H9 (cell line): ENCODE measurements around the gene MAP7. TPM values are rescaled to one million over a fixed set of nuclear protein-coding genes. Genes with fewer than 3 reads are reported as not detected.

Source experiments
- DNase-seq: peaks from one replicate; pipeline ENCODE4 v3.0.0-alpha.2; 2017
- H2AFZ ChIP-seq: one replicate; pipeline ENCODE4 v1.6.1; 2013; ENCODE audit warnings: mild to moderate bottlenecking, low read length, control low read depth, moderate library complexity
- H2AK5ac ChIP-seq: 2 replicates; pipeline ENCODE4 v1.6.1; 2013; ENCODE audit warnings: low read length, control low read depth, mixed read lengths; ENCODE audit not compliant: insufficient read length
- H2BK120ac ChIP-seq: one replicate; pipeline ENCODE4 v1.6.1; 2013; ENCODE audit warnings: low read depth, mild to moderate bottlenecking, low read length, control low read depth, inconsistent platforms; ENCODE audit not compliant: poor library complexity, severe bottlenecking
- H2BK12ac ChIP-seq: 2 replicates; pipeline ENCODE4 v1.6.1; 2013; ENCODE audit warnings: low read length, control low read depth, mixed read lengths, low read depth; ENCODE audit not compliant: insufficient read length
- H2BK15ac ChIP-seq: 2 replicates; pipeline ENCODE4 v1.6.1; 2013; ENCODE audit warnings: low read depth, low read length, control low read depth
- H2BK20ac ChIP-seq: one replicate; pipeline ENCODE4 v1.6.1; 2013; ENCODE audit warnings: low read depth, mild to moderate bottlenecking, low read length, control low read depth, inconsistent platforms; ENCODE audit not compliant: poor library complexity, severe bottlenecking
- H2BK5ac ChIP-seq: 2 replicates; pipeline ENCODE4 v1.6.1; 2013; ENCODE audit warnings: low read length, control low read depth, mixed read lengths; ENCODE audit not compliant: insufficient read length
- H3K14ac ChIP-seq: 2 replicates; pipeline ENCODE4 v1.6.1; 2013; ENCODE audit warnings: low read length, control low read depth; ENCODE audit not compliant: insufficient read depth
- H3K18ac ChIP-seq: 2 replicates; pipeline ENCODE4 v1.6.1; 2013; ENCODE audit warnings: low read depth, mild to moderate bottlenecking, mixed read lengths, low read length, control low read depth; ENCODE audit not compliant: insufficient read length
- H3K23ac ChIP-seq: 2 replicates; pipeline ENCODE4 v1.6.1; 2013; ENCODE audit warnings: low read length, control low read depth, mixed read lengths, low read depth; ENCODE audit not compliant: insufficient read length
- H3K23me2 ChIP-seq: 2 replicates; pipeline ENCODE4 v1.6.1; 2013; ENCODE audit warnings: low read depth, mild to moderate bottlenecking, mixed read lengths, low read length, control low read depth; ENCODE audit not compliant: insufficient read length, poor library complexity, severe bottlenecking
- H3K27ac ChIP-seq: 2 replicates; pipeline ENCODE4 v1.5.1; 2013; ENCODE audit warnings: low read length, control low read depth, mixed read lengths, low read depth; ENCODE audit not compliant: insufficient read length
- H3K27me3 ChIP-seq: 2 replicates; pipeline ENCODE4 v1.6.1; 2013; ENCODE audit warnings: low read length, control low read depth, inconsistent platforms; ENCODE audit not compliant: insufficient read depth
- H3K4ac ChIP-seq: 2 replicates; pipeline ENCODE4 v1.6.1; 2013; ENCODE audit warnings: low read depth, mild to moderate bottlenecking, control low read depth, inconsistent platforms, low read length, moderate library complexity
- H3K4me1 ChIP-seq: 2 replicates; pipeline ENCODE4 v1.6.1; 2013; ENCODE audit warnings: low read length, control low read depth, inconsistent platforms; ENCODE audit not compliant: insufficient read depth
- H3K4me2 ChIP-seq: 2 replicates; pipeline ENCODE4 v1.6.1; 2013; ENCODE audit warnings: low read length, control low read depth, mixed read lengths; ENCODE audit not compliant: insufficient read length, insufficient read depth
- H3K56ac ChIP-seq: 2 replicates; pipeline ENCODE4 v1.6.1; 2013; ENCODE audit warnings: low read depth, mild to moderate bottlenecking, mixed read lengths, low read length, control low read depth; ENCODE audit not compliant: insufficient read length
- H3K79me1 ChIP-seq: 2 replicates; pipeline ENCODE4 v1.6.1; 2013; ENCODE audit warnings: low read depth, mild to moderate bottlenecking, moderate library complexity, low read length, control low read depth, inconsistent platforms; ENCODE audit not compliant: insufficient read depth, poor library complexity, severe bottlenecking
- H3K79me2 ChIP-seq: 2 replicates; pipeline ENCODE4 v1.6.1; 2013; ENCODE audit warnings: low read length, control low read depth, inconsistent platforms; ENCODE audit not compliant: insufficient read depth
- H3K9ac ChIP-seq: 2 replicates; pipeline ENCODE4 v1.6.1; 2013; ENCODE audit warnings: low read length, control low read depth, mixed read lengths; ENCODE audit not compliant: insufficient read length; ENCODE audit errors: extremely low read depth
- H3K9me3 ChIP-seq: one replicate; pipeline ENCODE4 v1.6.1; 2013; ENCODE audit warnings: low read depth, low read length, inconsistent platforms; ENCODE audit not compliant: control insufficient read depth
- H3T11ph ChIP-seq: one replicate; pipeline ENCODE4 v1.6.1; 2013; ENCODE audit warnings: mild to moderate bottlenecking, low read length, control low read depth, inconsistent platforms
- H4K20me1 ChIP-seq: one replicate; pipeline ENCODE4 v1.6.1; 2013; ENCODE audit not compliant: control insufficient read depth, insufficient read length, insufficient read depth
- H4K5ac ChIP-seq: 2 replicates; pipeline ENCODE4 v1.6.1; 2013; ENCODE audit warnings: low read depth, mild to moderate bottlenecking, mixed read lengths, low read length, control low read depth; ENCODE audit not compliant: insufficient read length
- H4K8ac ChIP-seq: replicated peaks from 2 replicates; pipeline ENCODE4 v1.6.1; 2013; ENCODE audit warnings: low read length, control low read depth, mixed read lengths, low read depth; ENCODE audit not compliant: insufficient read length
- H4K91ac ChIP-seq: 2 replicates; pipeline ENCODE4 v1.6.1; 2013; ENCODE audit warnings: low read depth, mild to moderate bottlenecking, moderate library complexity, mixed read lengths, low read length, control low read depth; ENCODE audit not compliant: insufficient read length
- H3K27ac Mint-ChIP-seq, 3 experiments: 2 replicates in 2 of 3; 3 replicates in 1 of 3; pipeline ENCODE4 v1.8.0; 2020 to 2021; ENCODE audit warnings: mixed read lengths in 3 of 3, mild to moderate bottlenecking in 1 of 3, moderate library complexity in 1 of 3
- H3K27me3 Mint-ChIP-seq: 2 replicates; pipeline ENCODE4 v1.8.0; 2021; ENCODE audit warnings: low read depth, mild to moderate bottlenecking, moderate library complexity, mixed read lengths
- H3K36me3 Mint-ChIP-seq, 3 experiments: 2 replicates in 2 of 3; 3 replicates in 1 of 3; pipeline ENCODE4 v1.8.0; 2020 to 2021; ENCODE audit warnings: low read depth in 3 of 3, mixed read lengths in 3 of 3; ENCODE audit not compliant: insufficient read depth in 1 of 3
- H3K4me1 Mint-ChIP-seq, 2 experiments: 2 replicates each; pipeline ENCODE4 v1.8.0; 2020; ENCODE audit warnings: mixed read lengths in 2 of 2
- H3K4me3 Mint-ChIP-seq, 2 experiments: 2 replicates in 1 of 2; 3 replicates in 1 of 2; pipeline ENCODE4 v1.8.0; 2020 to 2021; ENCODE audit warnings: mild to moderate bottlenecking in 2 of 2, mixed read lengths in 2 of 2, moderate library complexity in 1 of 2
- H3K9me3 Mint-ChIP-seq, 2 experiments: 2 replicates in 1 of 2; 3 replicates in 1 of 2; pipeline ENCODE4 v1.8.0; 2020; ENCODE audit warnings: mild to moderate bottlenecking in 2 of 2, mixed read lengths in 2 of 2, moderate library complexity in 1 of 2
- CTCF ChIP-seq: fragments of 200-600 bp; sonication (generic); conservative IDR thresholded peaks from 3 replicates; pipeline ENCODE4 v1.8.0; 2021; ENCODE audit warnings: antibody characterized with exemption, mild to moderate bottlenecking
- WGBS: extraction: QIAGEN DNeasy Blood & Tissue Kit; methylation state at CpG from one replicate; pipeline ENCODE4 v1.1.7; 2013; ENCODE audit warnings: missing lambda C conversion rate, low lambda C conversion rate, mixed read lengths; ENCODE audit not compliant: insufficient read length; ENCODE audit errors: extremely low coverage; 5-methylcytosine and 5-hydroxymethylcytosine counted together
- total RNA-seq: library from RNA; stranded (reverse); gene quantifications from 2 replicates; pipeline ENCODE4 v1.2.1, GENCODE V29; 2021

The MAP7 gene
- total RNA-seq, 1 experiment from 2014 or later, result 51.1 TPM

GRCh38 chr6:136546331-136546730 is 3.9 kb downstream of the MAP7 start:
- H3K36me3 Mint-ChIP-seq, result peaks cover 0 to 2% (median 0%) of the 10 kb centered on the region in 3 experiments; a peak in 2 of 7 replicates
- Histone ChIP-seq H4K5ac (no peak overlapping the region), H2BK12ac (no peak overlapping the region), H3K56ac (no peak overlapping the region), H2BK120ac (no peak overlapping the region), H3T11ph (no peak overlapping the region), H3K4me2 (no peak overlapping the region), H3K9me3 (no peaks in the 10 kb centered on the region), H3K14ac (no peak overlapping the region), H2BK20ac (no peak overlapping the region), H3K27ac (no peak overlapping the region), H3K18ac (no peak overlapping the region), H2AK5ac (no peak overlapping the region), H4K8ac (no peak overlapping the region), H3K79me2 (peaks cover 18% of the 10 kb centered on the region; the same call in 1 of the 2 replicates), H4K91ac (no peak overlapping the region), H3K9ac (no peak overlapping the region), H2BK5ac (no peak overlapping the region), H3K4ac (no peak overlapping the region), H2BK15ac (no peak overlapping the region), H3K23ac (no peak overlapping the region), H4K20me1 (peaks cover 2% of the 10 kb centered on the region), H3K23me2 (peaks cover 14% of the 10 kb centered on the region), H3K4me1 (peaks cover 8% of the 10 kb centered on the region; the same call in 1 of the 2 replicates), H3K27me3 (no peaks in the 10 kb centered on the region; the same call in 1 of the 2 replicates), H2AFZ (no peak overlapping the region), H3K79me1 (peaks cover 8% of the 10 kb centered on the region)
- WGBS, result no CpG with 5 or more reads among the region's 1 CpG
- no peak for DNase-seq
- no peak for TF ChIP-seq CTCF
- no peak overlapping the region for H3K4me3 Mint-ChIP-seq
- peaks cover 7% of the 10 kb centered on the region for H3K27me3 Mint-ChIP-seq
- H3K9me3 Mint-ChIP-seq, result no peaks in the 10 kb centered on the region
- peaks cover 54 to 58% of the 10 kb centered on the region in 2 experiments for H3K4me1 Mint-ChIP-seq
- H3K27ac Mint-ChIP-seq, result peak overlapping the region in 1 of 3 experiments; percentile 36; a peak in 1 of 7 replicates
